ENCODE results near the gene FOSL2.

GRCh38 chr2:28387082-28387960, 5.3 kb upstream of the FOSL2 start:
- TF ChIP-seq, protein P1, sequence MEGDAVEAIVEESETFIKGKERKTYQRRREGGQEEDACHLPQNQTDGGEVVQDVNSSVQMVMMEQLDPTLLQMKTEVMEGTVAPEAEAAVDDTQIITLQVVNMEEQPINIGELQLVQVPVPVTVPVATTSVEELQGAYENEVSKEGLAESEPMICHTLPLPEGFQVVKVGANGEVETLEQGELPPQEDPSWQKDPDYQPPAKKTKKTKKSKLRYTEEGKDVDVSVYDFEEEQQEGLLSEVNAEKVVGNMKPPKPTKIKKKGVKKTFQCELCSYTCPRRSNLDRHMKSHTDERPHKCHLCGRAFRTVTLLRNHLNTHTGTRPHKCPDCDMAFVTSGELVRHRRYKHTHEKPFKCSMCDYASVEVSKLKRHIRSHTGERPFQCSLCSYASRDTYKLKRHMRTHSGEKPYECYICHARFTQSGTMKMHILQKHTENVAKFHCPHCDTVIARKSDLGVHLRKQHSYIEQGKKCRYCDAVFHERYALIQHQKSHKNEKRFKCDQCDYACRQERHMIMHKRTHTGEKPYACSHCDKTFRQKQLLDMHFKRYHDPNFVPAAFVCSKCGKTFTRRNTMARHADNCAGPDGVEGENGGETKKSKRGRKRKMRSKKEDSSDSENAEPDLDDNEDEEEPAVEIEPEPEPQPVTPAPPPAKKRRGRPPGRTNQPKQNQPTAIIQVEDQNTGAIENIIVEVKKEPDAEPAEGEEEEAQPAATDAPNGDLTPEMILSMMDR (conservative IDR thresholded peaks at IDR 0.05; ENCODE audit: low read depth in 2 of 2): no peak
- TF ChIP-seq EZH2 (IDR thresholded peaks at IDR 0.05; ENCODE audit: low read depth, unreplicated experiment) (no peak), EZH2phosphoT487 (IDR thresholded peaks at IDR 0.05; ENCODE audit: unreplicated experiment) (no peak), ZNF462 (CRISPR knock-in tag; IDR thresholded peaks at IDR 0.05) (no peak), REST (IDR thresholded peaks at IDR 0.05; ENCODE audit: unreplicated experiment) (no peak)
